Activated naive CD4-positive, alpha-beta T cell (primary cell): ENCODE data around the gene FAM162A.
A peak's percentile ranks its signal among the peaks of the same experiment; 100 is the strongest.
"Not testable (repeated sequence)": the region's sequence is repeated elsewhere in the genome, so short reads cannot be mapped to it uniquely, and the experiment has no call there.

ENCODE experiments used
- DNase-seq, 4 experiments: peaks; one replicate each; lab custom pipeline; 2025; lab: John Stamatoyannopoulos, UW

The FAM162A gene, protein sequence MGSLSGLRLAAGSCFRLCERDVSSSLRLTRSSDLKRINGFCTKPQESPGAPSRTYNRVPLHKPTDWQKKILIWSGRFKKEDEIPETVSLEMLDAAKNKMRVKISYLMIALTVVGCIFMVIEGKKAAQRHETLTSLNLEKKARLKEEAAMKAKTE

DNA sequence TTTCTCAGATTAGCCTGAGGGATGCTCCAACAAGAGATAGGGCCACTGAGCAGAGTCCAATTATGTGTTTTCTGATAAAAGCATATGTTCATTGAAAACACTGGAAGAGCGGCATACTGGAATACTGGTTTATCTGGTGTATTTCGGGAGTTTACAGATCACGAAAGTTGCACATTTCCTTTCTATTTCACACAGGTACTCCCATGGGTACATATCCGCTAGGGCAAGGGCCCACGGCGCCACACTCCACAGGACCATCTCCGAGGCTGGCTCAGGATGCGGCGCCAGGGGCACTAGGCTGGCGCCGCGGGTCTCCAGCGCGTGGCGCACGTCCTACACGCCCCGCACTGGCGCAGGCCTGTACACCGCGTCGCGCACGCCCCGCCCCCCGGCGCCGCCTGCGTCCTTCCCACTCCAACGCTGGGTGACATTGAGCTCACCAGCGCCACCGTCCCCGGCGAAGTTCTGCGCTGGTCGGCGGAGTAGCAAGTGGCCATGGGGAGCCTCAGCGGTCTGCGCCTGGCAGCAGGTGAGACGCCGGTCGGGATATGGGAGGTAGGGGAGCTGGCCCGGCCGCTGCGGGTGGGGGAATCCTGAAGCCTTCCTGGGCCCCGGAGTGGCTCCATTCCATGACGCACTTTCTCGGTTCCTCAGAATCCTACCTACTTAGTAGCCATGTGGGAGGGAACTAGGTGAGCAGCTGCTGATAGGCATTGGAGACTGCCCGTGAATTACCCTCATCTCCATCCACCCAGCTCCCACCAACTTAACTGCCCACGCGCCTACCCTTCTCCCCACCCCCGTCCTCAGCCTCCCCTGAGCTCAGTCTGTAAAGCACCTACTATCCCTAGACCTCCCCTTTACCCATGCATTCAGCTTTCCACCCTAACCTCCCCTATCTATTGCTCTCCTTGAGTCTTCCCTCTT, at the start of gene FAM162A:
Gene FAM162A, plus strand, starts transcription at position 412 of the 927 bp plus-strand sequence. Its CDS starts 84 bp downstream, at position 496.
- DNase-seq: peak; percentile 81 to 93 (median 86)

DNA sequence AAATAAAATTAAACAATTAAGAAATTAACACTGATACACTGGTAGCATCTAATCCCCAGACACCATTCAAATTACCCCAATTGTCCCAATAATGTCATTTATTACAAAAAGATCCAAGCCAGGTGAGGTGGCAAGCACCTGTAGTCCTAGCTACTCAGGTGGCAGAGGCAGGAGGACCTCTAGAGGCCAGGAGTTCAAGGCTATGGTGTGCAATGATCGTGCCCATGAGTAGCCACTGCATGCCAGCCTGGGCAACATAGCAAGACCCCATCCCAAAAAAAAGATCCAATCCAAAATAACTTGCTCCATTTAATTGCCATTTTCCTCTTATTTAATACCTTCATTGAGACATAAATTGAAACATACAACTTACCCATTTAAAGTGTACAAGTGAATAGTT, 41.2 kb upstream of the FAM162A start:
- no peak for DNase-seq

DNA sequence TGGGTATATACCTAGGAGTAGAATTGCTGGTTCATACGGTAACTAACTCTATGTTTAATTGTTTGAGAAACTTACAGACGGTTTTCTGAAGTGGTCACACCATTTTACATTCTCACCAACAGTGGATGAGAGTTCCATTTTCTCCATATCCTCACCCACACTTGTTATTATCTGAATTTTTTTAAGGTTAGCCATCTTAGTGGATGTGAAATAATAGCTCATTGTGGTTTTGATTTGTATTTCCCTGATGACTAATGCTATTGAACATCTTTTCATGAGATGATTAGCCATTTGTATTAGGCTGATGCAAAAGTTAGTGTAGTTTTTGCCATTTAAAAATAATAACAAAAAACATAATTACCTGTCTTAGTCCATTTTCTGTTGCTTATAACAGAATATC, 40.3 kb upstream of the FAM162A start:
- no peak for DNase-seq

DNA sequence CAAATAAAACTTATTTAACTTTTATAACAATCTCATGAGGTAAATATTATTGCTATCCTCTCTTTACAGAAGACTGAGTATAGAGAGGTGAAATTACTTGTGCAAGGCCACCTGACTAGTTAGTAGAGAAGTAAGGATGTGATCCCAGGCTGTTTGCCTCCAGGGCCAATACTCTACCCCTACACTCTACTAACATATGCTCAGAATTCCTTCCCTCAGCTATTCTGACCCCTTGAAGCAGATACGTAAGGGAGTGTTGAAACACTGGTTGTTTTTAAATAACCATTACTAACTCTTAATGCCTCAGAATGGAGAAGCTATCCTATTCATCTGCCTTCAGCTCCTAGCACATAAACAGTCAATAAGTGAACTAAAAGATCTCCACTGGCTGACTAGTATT, 34.8 kb upstream of the FAM162A start:
- no peak for DNase-seq

DNA sequence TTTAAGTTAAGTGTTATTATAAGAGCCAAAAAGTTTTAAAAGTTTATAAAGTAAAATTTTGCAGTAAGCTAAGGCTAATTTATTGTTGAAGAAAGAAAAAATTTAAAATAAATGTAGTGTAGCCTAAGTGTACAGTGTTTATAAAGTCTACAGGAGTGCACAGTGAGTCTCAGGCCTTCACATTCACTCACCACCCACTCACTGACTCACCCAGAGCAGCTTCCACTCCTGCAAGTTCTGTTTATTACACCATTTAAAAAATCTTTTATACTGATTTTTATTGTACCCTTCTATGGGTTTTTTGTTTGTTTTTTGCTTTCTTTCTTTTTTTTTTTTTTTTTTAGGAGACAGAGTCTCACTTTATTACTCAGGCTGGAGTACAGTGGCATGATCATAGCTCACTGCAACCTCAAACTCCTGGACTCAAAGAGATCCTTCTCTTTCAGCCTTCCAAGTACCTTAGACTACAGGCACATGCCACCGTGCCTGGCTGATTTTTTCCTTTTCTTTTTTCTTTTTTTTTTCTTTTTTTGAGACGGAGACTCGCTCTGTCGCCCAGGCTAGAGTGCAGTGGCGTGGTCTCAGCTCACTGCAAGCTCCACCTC, 33.1 kb upstream of the FAM162A start:
- no peak for DNase-seq

DNA sequence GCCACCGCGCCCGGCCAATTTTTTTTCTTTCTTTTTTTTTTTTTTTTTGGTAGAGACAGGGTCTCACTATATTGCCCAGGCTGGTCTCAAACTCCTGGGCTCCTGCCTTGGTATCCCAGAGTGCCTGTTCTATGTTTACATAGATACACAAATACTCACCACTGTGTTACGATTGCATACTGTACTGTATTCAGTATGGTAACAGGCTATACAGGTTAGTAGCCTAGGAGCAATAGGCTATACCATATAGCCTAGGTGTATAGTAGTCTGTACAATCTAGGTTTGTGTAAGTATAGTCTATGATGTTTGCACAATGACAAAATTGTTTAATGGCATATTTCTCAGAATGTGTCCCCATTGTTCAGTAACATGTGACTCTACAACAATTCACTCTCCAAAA, 32.4 kb upstream of the FAM162A start:
- no peak for DNase-seq

DNA sequence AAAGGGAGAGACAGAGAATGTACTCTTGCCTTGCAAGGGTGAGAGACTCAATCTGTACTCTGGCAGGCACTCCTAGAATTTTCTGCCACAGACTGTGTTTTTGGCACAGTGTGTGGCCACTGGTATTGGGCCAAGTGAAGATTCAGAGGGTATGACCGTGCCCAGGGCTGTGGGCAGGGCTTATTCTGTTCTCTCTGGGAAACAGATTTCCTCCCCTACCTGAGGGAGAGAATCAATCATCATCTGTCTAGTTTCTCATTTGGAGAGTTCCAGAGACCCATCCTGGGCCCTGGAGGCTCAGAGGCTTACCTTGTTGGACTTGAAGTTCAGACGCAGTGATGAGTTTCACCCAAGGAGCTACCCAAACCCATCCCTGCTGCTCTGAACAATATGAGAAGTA, 30.8 kb upstream of the FAM162A start:
- DNase-seq: no peak

DNA sequence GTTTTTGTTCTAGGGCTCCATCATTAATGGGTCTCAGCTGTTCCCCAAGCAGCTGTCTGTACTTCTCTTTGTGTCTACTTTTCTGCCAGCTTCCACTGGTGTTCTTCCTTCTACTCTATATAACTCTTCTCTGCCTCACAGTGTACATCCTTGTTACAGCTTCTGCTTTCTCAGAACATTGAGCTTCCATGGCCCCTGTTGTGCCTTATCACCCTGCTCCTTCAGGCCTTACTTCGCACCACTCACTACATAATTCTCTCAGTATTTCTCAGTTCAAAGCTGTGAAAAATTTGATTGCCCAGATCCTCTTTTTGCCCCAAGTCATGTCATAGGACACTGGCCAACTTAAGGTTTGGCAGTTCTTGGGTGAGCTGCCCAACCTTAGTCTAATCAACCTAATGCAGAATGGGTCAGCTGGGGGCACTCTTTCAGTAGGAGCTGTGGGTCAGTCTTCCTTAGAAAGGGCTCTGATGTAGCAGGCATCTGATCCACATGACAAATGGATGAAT, 30.0 kb upstream of the FAM162A start:
- DNase-seq: no peak

DNA sequence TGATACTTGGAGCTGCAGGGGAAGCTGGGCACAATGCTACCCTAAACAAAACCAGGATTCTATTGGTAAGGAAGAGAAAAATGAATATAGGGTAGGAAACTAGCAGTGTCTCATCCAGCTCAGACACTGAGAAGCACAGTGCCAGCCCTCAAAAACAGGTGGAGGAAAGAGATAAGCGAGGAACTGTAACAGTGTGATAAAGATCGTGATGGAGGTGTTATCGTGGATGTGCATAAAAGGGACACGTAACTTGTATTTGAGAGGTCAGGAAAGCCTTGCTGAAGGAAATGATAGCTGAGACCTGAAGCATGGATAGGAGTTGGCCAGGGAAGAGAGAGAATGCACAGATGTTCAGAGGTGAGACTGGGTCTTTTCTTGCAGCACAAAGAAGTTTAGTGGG, 28.4 kb upstream of the FAM162A start:
- no peak for DNase-seq

DNA sequence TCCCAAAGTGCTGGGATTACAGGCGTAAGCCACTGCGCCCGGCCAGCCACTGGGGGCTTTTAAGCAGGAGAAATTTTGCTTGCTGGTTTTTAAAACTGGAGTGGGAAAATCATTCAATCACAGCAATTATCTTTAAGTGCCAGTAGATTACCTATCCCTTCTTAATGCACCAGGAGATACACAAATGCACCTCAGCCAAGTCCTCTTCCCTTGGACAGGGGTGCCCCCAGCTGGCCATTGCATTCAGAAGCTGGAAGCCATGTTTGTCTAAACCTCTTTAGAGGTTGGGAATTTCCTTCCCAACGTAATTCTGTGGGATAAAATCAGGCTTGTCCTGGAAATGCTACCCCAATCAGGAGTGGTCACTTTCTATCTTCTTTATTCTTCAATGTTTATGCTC, 27.6 kb upstream of the FAM162A start:
- no peak for DNase-seq

DNA sequence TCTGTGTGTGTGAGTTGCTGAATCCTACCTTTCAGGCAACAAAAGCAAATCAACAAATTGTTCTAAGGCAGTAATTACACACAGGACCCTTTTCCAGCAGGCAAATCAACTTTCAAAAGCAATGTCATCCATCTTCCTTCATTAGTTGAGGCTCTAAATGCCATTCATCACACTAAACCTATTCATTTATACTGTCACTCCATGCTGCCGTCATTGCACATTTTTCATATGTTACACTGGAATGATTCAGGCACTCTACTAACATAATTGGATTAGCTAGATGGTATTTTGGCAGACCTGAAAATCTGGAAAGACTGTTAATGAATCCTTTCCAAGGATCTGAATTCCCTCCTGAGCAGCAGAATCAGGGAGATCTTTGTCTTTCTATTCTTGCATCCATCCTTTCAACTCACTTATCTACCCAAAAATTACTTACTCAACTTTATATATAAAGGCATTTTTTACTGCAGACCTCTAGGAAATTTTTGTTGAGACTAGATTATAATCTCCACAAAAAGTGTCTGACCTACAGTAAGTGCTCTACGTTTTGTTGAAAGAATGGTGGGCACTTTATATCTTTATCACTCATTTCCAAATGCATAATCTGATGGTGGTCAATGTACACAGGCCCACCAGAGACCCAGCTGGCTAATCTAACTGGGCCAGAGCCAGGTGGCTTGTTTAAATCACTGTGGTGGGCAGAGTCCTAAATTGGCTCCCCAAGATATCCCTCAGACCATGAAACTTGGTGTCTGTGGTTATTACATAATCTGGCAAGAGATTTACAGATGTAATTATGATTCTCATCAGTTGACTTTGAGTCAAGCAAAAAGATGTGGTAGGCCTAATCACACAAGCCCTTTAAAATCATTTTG, 25.9 kb upstream of the FAM162A start:
- DNase-seq: no peak

DNA sequence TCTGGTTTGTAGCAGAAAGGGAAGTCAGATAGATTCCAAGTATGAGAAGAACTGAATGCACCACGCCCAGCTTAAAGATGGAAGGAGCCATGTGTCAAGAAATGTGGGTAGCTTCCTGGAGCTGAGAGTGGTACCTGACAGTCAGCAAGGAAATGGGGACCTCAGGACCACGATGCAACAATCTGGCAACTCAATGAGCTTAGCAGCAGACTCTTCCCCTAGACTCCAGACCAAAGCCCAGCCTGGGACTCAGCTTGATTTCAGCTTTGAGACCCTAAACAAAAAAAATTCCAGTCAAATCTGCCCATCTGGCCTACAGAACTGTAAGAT, 25.3 kb upstream of the FAM162A start:
- DNase-seq: no peak

DNA sequence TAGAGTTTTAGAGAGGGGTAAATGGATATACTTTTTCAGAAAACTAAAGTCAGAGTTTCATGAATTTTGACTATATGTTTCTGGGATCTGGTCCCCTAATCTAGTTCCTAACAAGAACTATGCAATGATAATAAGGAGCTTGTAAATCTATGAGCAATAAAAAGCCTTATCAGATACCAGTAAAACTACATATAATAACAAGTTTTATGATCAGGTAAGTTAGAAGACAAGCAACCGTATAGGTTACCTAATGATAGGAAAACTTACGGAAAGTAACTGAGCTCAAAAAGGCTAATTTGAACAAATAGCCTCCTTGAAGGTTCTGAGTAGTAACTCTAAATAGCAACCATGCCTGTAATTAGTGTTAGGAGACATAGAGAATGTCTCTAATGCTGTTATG, 22.0 kb upstream of the FAM162A start:
- DNase-seq: no peak

DNA sequence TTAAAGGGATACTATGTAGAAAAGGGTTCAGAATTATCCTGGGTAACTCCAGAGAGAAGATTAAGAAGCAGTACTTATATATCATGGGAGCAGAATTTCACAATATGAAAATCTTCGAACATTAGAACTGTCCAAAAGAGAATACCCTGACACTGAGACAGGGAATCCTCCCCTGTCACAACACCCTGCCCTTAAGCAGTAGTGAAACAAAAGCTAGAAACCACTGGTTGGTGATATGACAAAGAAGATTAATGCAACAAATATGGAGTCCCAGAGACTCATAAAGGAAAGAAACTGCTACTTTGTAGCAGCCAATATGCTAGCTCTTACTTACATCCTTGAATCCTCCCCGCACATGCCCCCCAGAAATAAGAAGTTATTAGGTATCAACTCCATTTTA, 19.5 kb upstream of the FAM162A start:
- DNase-seq: no peak

DNA sequence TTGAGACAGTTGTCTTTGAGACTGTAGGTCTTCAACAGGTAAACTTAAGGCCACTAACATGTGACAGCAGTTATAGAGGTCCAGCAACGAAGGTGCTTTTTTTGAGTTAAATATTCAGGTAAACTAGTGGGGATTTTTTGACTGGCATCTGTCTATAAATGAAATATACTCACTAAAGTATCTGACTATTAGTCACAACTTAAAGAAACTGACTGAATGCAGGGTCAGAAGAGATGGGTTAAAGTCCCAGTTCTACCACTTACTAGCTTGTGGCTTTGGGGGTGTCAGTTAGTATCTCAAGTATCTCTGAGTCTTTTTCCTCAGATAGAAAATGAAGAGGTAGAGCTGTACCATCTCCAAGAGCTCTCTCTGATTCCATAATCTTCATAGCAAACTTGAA, 18.9 kb upstream of the FAM162A start:
- DNase-seq: no peak

DNA sequence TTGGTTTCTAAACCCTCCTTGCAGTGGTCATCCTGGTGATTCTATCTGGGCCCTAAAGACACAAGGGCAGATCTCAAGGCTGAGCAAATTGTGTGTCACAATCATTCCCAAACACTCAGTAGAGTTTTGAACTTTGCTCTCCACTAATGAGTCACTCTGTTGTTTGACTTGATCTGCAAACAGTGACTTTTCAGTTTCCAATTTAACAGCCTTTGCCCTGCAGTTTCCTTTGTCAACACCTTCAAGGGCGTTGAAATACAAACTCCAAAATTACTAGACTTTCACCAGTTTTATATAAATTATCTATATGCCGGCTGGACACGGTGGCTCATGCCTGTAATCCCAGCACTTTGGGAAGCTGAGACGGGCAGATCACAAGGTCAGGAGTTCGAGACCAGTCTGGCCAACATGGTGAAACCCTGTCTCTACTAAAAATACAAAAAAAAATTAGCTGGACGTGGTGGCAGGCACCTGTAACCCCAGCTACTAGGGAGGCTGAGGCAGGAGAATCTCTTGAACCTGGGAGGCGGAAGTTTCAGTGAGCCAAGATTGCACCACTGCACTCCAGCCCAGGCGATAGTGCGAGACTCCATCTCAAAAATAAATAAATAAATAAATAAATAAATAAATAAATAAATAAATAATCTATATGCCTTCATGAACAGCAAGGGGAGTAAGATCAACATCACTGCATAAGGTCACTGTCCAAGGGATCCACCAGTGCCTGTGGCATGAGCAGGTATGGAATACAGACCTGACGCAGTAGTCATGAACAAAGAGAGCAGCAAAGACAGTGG, 18.2 kb upstream of the FAM162A start:
- DNase-seq: not testable (repeated sequence)

DNA sequence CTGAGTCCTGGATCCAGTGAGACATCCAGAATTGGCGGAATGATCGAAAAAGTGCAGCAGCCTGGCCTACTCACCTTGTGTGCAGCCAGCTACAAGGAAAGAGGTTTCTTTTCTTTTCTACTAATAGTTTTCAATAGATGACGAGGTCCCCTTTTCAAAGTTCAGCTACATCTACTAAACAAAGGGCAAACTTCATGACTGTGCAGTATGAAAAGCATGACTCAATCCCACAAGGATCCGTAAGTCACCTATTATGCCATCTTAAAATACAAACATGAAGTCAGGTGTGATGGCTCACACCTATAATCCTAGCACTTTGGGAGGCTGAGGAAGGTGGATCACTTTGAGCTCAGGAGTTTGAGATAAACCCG, 17.6 kb upstream of the FAM162A start:
- DNase-seq: no peak

DNA sequence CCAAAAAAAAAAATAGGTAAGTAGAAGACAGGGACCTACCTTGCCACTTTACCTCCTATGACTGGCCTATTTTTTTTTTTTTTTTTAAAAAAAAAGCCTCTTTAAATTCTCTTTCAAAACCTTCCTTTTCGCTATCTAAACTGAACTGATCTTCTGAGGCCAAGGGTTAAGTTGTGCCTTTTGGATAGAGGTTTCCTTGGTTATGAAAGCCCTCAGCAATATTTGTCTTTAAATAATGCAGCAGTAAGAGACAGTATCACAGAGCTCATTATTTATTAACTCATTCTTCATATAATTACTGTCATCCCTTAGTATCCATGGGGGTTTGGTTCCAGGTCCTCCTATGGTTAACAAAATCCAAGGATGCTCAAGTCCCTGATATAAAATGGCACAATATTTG, 9.9 kb upstream of the FAM162A start:
- no peak for DNase-seq

DNA sequence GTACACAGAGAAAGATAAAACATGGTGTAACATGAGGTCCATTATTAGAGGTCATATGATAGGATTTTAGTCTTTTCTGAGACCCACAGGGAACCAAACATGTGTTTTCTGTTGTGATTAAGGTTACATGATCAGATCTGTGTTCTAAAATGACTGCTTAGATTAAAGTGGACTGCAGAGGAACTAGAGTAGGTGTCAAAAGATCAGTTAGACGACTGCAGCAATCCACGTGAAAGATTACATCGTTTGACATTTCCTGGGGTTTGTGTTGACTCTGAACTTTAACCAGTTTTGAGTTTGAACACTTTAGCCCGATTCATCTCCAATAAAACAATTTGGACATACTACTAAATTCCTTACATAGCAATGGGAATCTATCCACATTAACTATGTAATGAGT, 6.0 kb upstream of the FAM162A start:
- DNase-seq: no peak

DNA sequence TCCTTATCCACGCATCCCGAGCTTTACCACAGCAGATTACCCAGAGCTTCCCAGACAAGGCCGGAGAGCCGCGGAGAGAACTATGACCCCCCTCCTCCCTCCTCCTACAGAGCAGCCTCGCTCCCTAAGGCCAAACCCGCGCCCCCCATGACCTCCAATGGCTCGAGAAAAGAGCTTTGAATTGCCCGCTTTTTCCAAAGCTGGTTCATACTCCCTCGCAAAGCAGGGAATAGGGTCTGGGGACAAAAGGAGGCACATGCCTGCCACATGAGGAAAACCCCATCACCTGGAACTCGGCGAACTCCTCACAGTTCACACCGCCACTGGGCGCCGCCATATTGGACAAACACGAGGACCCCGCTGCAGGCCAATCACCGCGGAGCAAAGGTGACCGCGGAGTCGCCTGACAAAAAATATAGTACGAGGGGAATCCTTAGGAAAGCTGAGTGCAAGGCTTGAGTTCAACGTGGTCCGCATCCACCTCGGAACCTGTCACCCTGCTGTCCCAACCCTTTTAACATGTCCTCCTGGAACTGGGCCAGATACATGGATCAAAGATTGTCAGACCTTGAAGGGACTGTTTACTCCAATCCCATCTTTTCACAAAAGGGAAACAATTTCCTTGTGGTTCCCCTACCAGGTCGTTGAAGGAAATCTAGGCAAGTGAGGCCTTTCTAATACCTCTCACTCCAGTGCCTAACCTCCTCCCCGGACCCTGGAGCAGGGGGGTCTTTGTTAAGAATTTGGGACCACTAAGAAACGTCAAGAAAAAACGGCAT, 905 bp upstream of the FAM162A start, which contains the start of gene MIX23:
Gene MIX23, minus strand, starts transcription at position 344 of the 779 bp plus-strand sequence. Its CDS starts 7 bp downstream, at position 337.
- peak; percentile 50 to 75 (median 66) for DNase-seq
